ENCODE measurements around the gene MPDZ. TPM values are rescaled to one million over a fixed set of nuclear protein-coding genes. Genes with fewer than 3 reads are reported as not detected.

Gene MPDZ
- total RNA-seq, 2 donors from 2014 or later, result 57.3 to 61.5 TPM

DNA sequence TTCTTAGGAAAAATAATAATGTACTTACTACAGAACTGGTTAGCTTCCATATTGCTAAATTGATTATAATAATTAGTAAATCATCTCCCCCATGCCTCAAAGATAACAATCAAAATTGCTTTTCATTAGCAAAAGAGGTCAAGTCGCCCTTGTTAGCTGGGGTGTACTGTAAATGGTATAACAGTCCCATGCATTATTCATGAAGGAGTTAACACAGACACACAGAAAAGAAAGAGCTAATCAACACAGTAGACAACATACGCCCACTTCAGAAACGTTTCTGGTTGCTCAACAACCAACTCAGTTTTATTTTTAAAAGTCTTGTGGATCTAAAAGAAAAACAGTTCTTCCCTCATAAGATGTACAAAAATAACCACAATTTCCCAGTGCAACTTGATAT is 100.2 kb downstream of the MPDZ start:
- H3K27ac ChIP-seq, result no peak overlapping the region
- H3K4me3 ChIP-seq, result no peak overlapping the region
- H3K27me3 ChIP-seq, result no peaks in the 10 kb centered on the region
- H3K36me3 ChIP-seq, result peaks cover 28% of the 10 kb centered on the region
- no peak for TF ChIP-seq CTCF (IDR thresholded peaks at IDR 0.05)
- no peak for DNase-seq (ENCODE audit: low spot score)
- no peaks in the 10 kb centered on the region for H3K9me3 ChIP-seq
- no peaks in the 10 kb centered on the region for H3K4me1 ChIP-seq

DNA sequence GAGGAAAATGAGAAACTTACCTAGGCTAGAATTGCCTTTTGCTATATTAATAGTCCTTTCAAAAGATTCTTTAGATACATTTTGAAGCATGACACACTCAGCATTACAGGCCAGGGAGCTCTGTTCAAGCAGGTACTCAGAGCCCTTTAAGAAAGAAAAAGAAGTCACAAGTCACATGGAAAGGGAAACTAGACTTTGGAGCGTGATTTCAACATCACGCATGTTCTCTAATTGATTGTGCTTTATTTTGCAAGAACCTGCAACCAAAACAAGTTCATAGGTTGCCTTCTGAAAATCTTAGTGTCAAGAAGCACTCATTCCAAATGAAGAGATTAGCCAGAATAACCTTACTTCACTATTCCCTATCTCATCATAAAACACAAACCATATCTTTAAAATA is 103.8 kb downstream of the MPDZ start:
- no peak overlapping the region for H3K4me3 ChIP-seq
- no peaks in the 10 kb centered on the region for H3K9me3 ChIP-seq
- H3K27me3 ChIP-seq, result no peaks in the 10 kb centered on the region
- peaks cover 17% of the 10 kb centered on the region for H3K36me3 ChIP-seq
- no peak overlapping the region for H3K27ac ChIP-seq
- no peak for DNase-seq (ENCODE audit: low spot score)
- TF ChIP-seq CTCF (IDR thresholded peaks at IDR 0.05), result no peak
- no peaks in the 10 kb centered on the region for H3K4me1 ChIP-seq

- H3K36me3 ChIP-seq, result peaks cover 17% of the 10 kb centered on the region
- no peak overlapping the region for H3K4me3 ChIP-seq
- H3K27ac ChIP-seq, result no peak overlapping the region
- no peaks in the 10 kb centered on the region for H3K4me1 ChIP-seq
- no peak for DNase-seq (ENCODE audit: low spot score)
- no peaks in the 10 kb centered on the region for H3K9me3 ChIP-seq
- no peaks in the 10 kb centered on the region for H3K27me3 ChIP-seq
- no peak for TF ChIP-seq CTCF (IDR thresholded peaks at IDR 0.05)
Measured at GRCh38 chr9:13174906-13175639, 104.4 kb downstream of the MPDZ start.

DNA sequence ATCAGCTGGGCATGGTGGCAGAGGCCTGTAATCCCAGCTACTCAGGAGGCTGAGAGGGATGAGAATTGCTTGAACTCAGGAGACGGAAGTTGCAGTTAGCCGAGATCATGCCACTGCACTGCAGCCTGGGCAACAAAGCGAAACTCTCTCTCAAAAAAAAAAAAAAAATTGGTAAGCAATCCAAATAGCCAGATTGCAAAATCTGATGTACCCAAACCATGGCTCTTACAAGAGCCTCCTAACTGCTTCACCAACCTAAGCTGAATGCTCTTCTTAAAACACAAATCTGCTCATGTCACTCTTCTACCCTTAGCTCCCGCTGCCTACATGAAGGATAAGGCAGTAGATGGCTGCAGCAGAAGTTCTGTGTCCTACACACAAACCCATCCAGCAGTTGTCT is 105.9 kb downstream of the MPDZ start:
- H3K36me3 ChIP-seq, result peaks cover 19% of the 10 kb centered on the region
- H3K4me1 ChIP-seq, result no peaks in the 10 kb centered on the region
- H3K27me3 ChIP-seq, result no peaks in the 10 kb centered on the region
- H3K4me3 ChIP-seq, result no peak overlapping the region
- DNase-seq (ENCODE audit: low spot score), result no peak
- TF ChIP-seq CTCF (IDR thresholded peaks at IDR 0.05), result no peak
- H3K9me3 ChIP-seq, result no peaks in the 10 kb centered on the region
- no peak overlapping the region for H3K27ac ChIP-seq

- H3K36me3 ChIP-seq, result peaks cover 33% of the 10 kb centered on the region
- H3K4me3 ChIP-seq, result no peak overlapping the region
- H3K27me3 ChIP-seq, result no peaks in the 10 kb centered on the region
- no peaks in the 10 kb centered on the region for H3K9me3 ChIP-seq
- TF ChIP-seq CTCF (IDR thresholded peaks at IDR 0.05), result no peak
- H3K4me1 ChIP-seq, result no peaks in the 10 kb centered on the region
- no peak overlapping the region for H3K27ac ChIP-seq
- DNase-seq (ENCODE audit: low spot score), result no peak
Measured at GRCh38 chr9:13171261-13171660, 108.2 kb downstream of the MPDZ start.

GRCh38 chr9:13166996-13167395 is 112.5 kb downstream of the MPDZ start:
- Histone ChIP-seq H3K36me3 (peaks cover 17% of the 10 kb centered on the region), H3K9me3 (no peaks in the 10 kb centered on the region), H3K27ac (no peak overlapping the region), H3K27me3 (no peaks in the 10 kb centered on the region), H3K4me1 (no peaks in the 10 kb centered on the region), H3K4me3 (no peak overlapping the region)
- TF ChIP-seq CTCF (IDR thresholded peaks at IDR 0.05), result no peak
- no peak for DNase-seq (ENCODE audit: low spot score)

Data from right atrium auricular region (tissue), 2 donors.